OCI-LY7 (cell line): ENCODE results near the gene MTA3.

Experiments used
- EZH2phosphoT487 ChIP-seq: fragments of 200-600 bp; sonication (generic); IDR thresholded peaks from 2 replicates; pipeline ENCODE4 v1.6.1; 2018; ENCODE audit warnings: low read depth, borderline replicate concordance, mild to moderate bottlenecking, mixed run types, antibody characterized with exemption, low read length, moderate library complexity, mixed read lengths
- TF ChIP-seq, protein P1 (sequence below): fragments of 200-600 bp; sonication (generic); conservative IDR thresholded peaks from 2 replicates; pipeline ENCODE4 v1.5.1; 2014; ENCODE audit warnings: mild to moderate bottlenecking, antibody characterized with exemption, low read length, moderate library complexity, mixed read lengths

DNA sequence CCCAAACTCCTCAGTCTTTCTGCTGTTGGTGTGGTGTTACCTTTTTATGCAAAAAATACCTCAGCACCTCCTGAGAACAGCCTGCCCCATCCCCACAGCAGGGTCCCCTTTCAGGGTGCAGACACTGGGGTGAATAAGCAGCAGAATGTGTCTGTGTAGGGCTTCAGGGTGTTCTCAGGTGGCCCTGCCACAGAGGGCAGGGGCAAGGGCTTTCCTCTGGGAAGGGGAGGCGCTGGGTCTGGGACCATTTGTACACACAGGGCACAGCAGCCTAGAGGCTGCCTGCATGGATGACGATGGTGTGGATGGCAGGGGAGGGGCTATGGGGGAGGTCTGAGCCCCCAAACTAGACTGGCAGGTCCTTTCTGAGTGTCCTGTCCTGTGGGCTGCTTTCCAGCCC, 221.3 kb downstream of the MTA3 start:
- TF ChIP-seq, protein P1, sequence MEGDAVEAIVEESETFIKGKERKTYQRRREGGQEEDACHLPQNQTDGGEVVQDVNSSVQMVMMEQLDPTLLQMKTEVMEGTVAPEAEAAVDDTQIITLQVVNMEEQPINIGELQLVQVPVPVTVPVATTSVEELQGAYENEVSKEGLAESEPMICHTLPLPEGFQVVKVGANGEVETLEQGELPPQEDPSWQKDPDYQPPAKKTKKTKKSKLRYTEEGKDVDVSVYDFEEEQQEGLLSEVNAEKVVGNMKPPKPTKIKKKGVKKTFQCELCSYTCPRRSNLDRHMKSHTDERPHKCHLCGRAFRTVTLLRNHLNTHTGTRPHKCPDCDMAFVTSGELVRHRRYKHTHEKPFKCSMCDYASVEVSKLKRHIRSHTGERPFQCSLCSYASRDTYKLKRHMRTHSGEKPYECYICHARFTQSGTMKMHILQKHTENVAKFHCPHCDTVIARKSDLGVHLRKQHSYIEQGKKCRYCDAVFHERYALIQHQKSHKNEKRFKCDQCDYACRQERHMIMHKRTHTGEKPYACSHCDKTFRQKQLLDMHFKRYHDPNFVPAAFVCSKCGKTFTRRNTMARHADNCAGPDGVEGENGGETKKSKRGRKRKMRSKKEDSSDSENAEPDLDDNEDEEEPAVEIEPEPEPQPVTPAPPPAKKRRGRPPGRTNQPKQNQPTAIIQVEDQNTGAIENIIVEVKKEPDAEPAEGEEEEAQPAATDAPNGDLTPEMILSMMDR: no peak
- no peak for TF ChIP-seq EZH2phosphoT487
